ENCODE results near the gene MRPL23.

The MRPL23 gene

GRCh38 chr11:1982873-1983600 lies 35.9 kb downstream of the MRPL23 start:
- no peak for TF ChIP-seq CTCF (IDR thresholded peaks at IDR 0.05; ENCODE audit: insufficient read depth, low read depth, low read length, missing control alignments)
- no peak overlapping the region for H3K4me3 ChIP-seq (ENCODE audit: low read depth, low read length)
- DNase-seq (ENCODE audit: low read depth): no peak

DNA sequence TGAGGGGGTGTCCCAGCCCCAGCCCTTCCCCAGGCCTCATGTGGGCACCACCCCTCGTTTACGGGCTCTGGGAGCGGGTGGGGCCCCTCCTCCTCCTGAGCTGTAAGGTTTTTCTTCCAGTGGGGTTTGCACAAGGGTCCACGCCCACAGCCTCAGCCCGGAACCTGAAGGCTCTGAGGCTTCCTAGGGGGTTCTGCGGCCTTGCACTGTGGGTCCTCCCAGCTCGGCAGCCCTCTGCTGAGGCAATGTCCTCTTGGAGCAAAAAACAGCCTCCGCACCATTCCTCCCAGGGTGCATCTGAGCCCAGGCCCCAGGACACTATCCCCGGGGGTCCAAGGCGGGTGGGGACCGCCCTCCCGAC lies 36.4 kb downstream of the MRPL23 start:
- no peak for DNase-seq (ENCODE audit: low read depth)
- no peak overlapping the region for H3K4me3 ChIP-seq (ENCODE audit: low read depth, low read length)
- no peak for TF ChIP-seq CTCF (IDR thresholded peaks at IDR 0.05; ENCODE audit: insufficient read depth, low read depth, low read length, missing control alignments)

DNA sequence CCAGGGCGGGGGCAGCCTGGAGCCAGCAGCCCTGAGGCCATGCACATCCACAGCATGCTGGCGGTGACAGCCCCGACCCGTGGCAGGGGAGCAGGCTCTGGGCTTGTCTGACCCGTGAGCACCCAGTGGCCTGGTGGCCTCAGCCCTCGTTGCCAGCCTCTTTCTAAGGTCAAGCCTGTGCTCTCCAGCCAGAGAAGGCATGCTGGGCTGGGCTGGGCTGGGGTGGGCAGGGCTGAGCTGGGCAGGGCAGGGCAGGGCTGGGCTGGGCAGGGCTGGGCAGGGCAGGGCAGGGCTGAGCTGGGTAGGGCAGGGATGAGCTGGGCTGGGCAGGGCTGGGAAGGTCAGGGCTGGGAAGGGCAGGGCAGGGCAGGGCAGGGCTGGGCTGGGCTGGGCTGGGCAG lies 39.9 kb downstream of the MRPL23 start:
- TF ChIP-seq CTCF (IDR thresholded peaks at IDR 0.05; ENCODE audit: insufficient read depth, low read depth, low read length, missing control alignments): no peak
- DNase-seq (ENCODE audit: low read depth): no peak

GRCh38 chr11:1988174-1988573 lies 41.0 kb downstream of the MRPL23 start:
- no peak for TF ChIP-seq CTCF (IDR thresholded peaks at IDR 0.05; ENCODE audit: insufficient read depth, low read depth, low read length, missing control alignments)
- no peak for DNase-seq (ENCODE audit: low read depth)
- no peak overlapping the region for H3K4me3 ChIP-seq (ENCODE audit: low read depth, low read length)

More for the DNA sequence above, 39.9 kb downstream of the MRPL23 start:
- H3K4me3 ChIP-seq (ENCODE audit: low read depth, low read length): no peak overlapping the region

DNA sequence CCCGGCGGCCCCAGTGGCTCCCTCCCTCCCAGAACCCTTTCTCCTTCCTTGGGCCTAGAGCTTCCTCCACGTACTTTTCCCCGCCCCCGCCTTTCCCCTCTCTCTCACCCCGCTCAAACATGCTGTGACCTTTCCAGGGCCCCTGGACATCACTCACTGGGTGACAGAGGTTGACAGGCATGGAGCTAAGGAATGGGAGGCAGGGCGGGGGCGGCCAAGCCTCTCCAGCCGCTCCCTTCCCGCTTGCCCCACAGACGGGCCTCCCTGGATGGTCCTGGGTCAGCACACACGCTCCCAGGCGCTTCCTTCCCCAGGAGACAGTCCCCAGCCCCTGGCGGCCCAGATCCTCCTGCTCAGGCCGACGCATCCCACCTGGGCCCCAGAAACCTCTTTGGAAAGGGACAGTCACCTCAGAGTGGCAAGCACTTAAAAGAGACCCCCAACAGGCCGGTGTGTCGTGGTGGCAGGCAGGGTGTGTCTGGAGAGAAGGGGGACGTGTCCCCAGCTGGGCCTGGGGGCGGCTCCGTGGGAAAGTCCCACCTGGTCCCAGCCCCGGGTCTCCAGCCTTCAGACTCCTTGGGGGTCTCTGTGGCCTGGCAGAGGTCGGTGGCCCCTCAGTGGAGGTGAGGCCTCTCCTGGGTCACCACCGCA lies 41.7 kb downstream of the MRPL23 start:
- DNase-seq (ENCODE audit: low read depth): no peak
- no peak for TF ChIP-seq CTCF (IDR thresholded peaks at IDR 0.05; ENCODE audit: insufficient read depth, low read depth, low read length, missing control alignments)

DNA sequence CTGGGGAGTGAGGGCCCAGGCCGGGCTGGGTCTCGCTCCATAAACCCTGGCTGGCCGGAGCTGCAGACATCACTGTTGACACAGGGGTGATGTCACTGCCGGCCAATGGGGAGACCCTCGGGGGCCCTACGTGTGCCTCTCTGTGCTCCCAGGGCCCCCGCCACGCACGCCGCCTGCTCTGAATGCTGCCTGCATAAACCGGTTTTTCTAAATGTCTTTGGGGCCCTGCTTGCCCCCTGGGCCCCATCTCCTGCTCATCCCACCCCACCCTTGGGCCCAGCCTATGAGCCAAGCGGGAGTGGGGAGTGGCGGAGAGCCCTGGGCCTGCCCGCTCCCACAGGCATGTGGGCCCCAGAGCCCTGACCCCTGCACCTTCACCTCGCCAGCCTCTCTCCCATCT lies 42.8 kb downstream of the MRPL23 start:
- no peak overlapping the region for H3K4me3 ChIP-seq (ENCODE audit: low read depth, low read length)
- DNase-seq (ENCODE audit: low read depth): no peak
- no peak for TF ChIP-seq CTCF (IDR thresholded peaks at IDR 0.05; ENCODE audit: insufficient read depth, low read depth, low read length, missing control alignments)

More for the DNA sequence above, 41.7 kb downstream of the MRPL23 start:
- no peak overlapping the region for H3K4me3 ChIP-seq (ENCODE audit: low read depth, low read length)

Measured in GM12865 (cell line).